Gastroesophageal sphincter (tissue), 3 donors: Measurements from ENCODE around the gene TMEM242.

Experiments
- POLR2A ChIP-seq, 2 donors: fragments of 450-650 bp; IDR thresholded peaks; one replicate each; pipeline ENCODE4 v1.6.1; 2017; ENCODE audit warnings: antibody characterized with exemption in 2 of 2, mild to moderate bottlenecking in 2 of 2, moderate library complexity in 1 of 2
- POLR2AphosphoS5 ChIP-seq: sonication (generic); formaldehyde crosslinking; IDR thresholded peaks from one replicate; pipeline ENCODE4 v1.6.1; 2017; ENCODE audit warnings: antibody characterized with exemption
- TF ChIP-seq, protein P1 (sequence below), 4 experiments: fragments of 200-600 bp in 2 of 4; fragments of 450-650 bp in 2 of 4; sonication (generic) in 1 of 4; IDR thresholded peaks; one replicate each; pipeline ENCODE4 v1.5.1; 2017 to 2019; ENCODE audit warnings: antibody characterized with exemption in 4 of 4, mild to moderate bottlenecking in 2 of 4, moderate library complexity in 2 of 4

DNA sequence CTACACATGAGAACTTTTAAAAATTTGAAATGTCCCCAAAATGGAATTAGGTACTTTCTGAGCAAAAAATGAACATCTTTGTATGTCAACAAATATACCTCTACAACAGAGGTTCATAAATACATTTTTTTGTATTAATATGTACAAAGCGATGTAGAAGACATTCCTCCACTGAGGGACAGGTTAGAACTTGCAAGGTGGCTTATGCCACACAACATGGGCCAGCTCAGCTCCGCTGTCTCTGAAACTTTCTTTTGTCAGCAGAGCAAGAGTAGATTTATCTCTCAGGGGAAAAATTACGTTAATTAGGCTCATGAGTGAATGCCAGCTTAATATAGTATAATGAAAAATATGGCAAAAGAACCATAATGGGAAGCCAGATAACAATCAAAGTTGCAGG lies 10.6 kb upstream of the TMEM242 start:
- TF ChIP-seq, protein P1, sequence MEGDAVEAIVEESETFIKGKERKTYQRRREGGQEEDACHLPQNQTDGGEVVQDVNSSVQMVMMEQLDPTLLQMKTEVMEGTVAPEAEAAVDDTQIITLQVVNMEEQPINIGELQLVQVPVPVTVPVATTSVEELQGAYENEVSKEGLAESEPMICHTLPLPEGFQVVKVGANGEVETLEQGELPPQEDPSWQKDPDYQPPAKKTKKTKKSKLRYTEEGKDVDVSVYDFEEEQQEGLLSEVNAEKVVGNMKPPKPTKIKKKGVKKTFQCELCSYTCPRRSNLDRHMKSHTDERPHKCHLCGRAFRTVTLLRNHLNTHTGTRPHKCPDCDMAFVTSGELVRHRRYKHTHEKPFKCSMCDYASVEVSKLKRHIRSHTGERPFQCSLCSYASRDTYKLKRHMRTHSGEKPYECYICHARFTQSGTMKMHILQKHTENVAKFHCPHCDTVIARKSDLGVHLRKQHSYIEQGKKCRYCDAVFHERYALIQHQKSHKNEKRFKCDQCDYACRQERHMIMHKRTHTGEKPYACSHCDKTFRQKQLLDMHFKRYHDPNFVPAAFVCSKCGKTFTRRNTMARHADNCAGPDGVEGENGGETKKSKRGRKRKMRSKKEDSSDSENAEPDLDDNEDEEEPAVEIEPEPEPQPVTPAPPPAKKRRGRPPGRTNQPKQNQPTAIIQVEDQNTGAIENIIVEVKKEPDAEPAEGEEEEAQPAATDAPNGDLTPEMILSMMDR (IDR thresholded peaks at IDR 0.05) = no peak
- TF ChIP-seq POLR2AphosphoS5 = no peak
- TF ChIP-seq POLR2A (IDR thresholded peaks at IDR 0.05) = no peak
